Lower leg skin (tissue), 3 donors: ENCODE results near the gene MMADHC.

Experiments used
- CTCF ChIP-seq, 3 donors: fragments of 450-650 bp; IDR thresholded peaks; one replicate each; pipeline ENCODE4 v1.5.1; 2016; ENCODE audit warnings: antibody characterized with exemption in 3 of 3, mild to moderate bottlenecking in 3 of 3, moderate library complexity in 2 of 3
- POLR2A ChIP-seq, 2 donors: fragments of 450-650 bp; IDR thresholded peaks; one replicate each; pipeline ENCODE4 v1.6.1; 2016 to 2017; ENCODE audit warnings: antibody characterized with exemption in 2 of 2, mild to moderate bottlenecking in 1 of 2, moderate library complexity in 1 of 2

GRCh38 chr2:149622343-149622742, 34.8 kb upstream of the MMADHC start:
- no peak for TF ChIP-seq CTCF (IDR thresholded peaks at IDR 0.05)
- TF ChIP-seq POLR2A (IDR thresholded peaks at IDR 0.05) = no peak
